Measurements from ENCODE around the gene PTBP1. TPM values are rescaled to one million over a fixed set of nuclear protein-coding genes. Genes with fewer than 3 reads are reported as not detected.

The PTBP1 gene
- total and polyA plus RNA-seq, 2 donors (not counting 3 experiments of a cell fraction or from before 2014, with no cell fraction given) = 382 to 623 TPM

- Histone ChIP-seq H3K27me3 (ENCODE audit: control insufficient read depth in 2 of 2, insufficient read depth in 2 of 2, low read length in 2 of 2) (no peaks in the 10 kb centered on the region), H2AFZ (ENCODE audit: low read depth, low read length) (peak overlapping the region; percentile 80), H3K27ac (ENCODE audit: insufficient read depth, low read depth, low read length) (no peak overlapping the region), H3K4me1 (ENCODE audit: control insufficient read depth, extremely low read depth, insufficient read depth, low read length) (peaks cover 24% of the 10 kb centered on the region), H3K79me2 (ENCODE audit: control insufficient read depth, insufficient read depth, low read length) (peaks cover 7% of the 10 kb centered on the region), H3K36me3 (ENCODE audit: control insufficient read depth in 2 of 2, extremely low read depth in 1 of 2, insufficient read depth in 2 of 2, low read length in 2 of 2) (no peaks in the 10 kb centered on the region), H3K9me1 (replicated peaks; ENCODE audit: control insufficient read depth, extremely low read depth, insufficient read depth, low read length) (no peaks in the 10 kb centered on the region), H3K4me2 (ENCODE audit: insufficient read depth, low read length) (no peak overlapping the region), H4K20me1 (replicated peaks; ENCODE audit: control insufficient read depth, extremely low read depth, insufficient read depth, low read length) (no peaks in the 10 kb centered on the region), H3K9me3 (replicated peaks; ENCODE audit: control insufficient read depth, insufficient read depth, low read length) (no peaks in the 10 kb centered on the region), H3K4me3 (replicated peaks in 1 of 3; ENCODE audit: insufficient read depth in 1 of 3, low read depth in 1 of 3, low read length in 3 of 3) (no peak overlapping the region), H3K9ac (replicated peaks; ENCODE audit: extremely low read depth, insufficient read depth, low read length) (no peak overlapping the region)
- POLR2A ChIA-PET = interaction anchor here (0.7 kb wide), 1 partner anchor 23 kb away, joined by 3 read pairs; no protein-coding TSS in a partner anchor
- peak; percentile 58 for FAIRE-seq
- dilution Hi-C loops (cut with MboI; ENCODE audit: extremely low pct_ligation_motif_present, low sequenced_read_pairs) (no loop called here), intact Hi-C loops (cut with micrococcal nuclease) (no loop called here)
- TF ChIP-seq POLR2AphosphoS5 (IDR thresholded peaks at IDR 0.05; ENCODE audit: insufficient read depth, low read depth, low read length) (no peak), POLR2A (IDR thresholded peaks at IDR 0.05; ENCODE audit: low read depth, low read length) (no peak), MYC (IDR thresholded peaks at IDR 0.05; ENCODE audit: low read depth, low read length) (no peak), CTCF (IDR thresholded peaks at IDR 0.05; ENCODE audit: extremely low read depth in 1 of 2, insufficient read depth in 1 of 2, low read depth in 1 of 2, low read length in 2 of 2) (no peak), FOS (IDR thresholded peaks at IDR 0.05; ENCODE audit: borderline replicate concordance, insufficient read depth, low read length) (no peak), MAX (IDR thresholded peaks at IDR 0.05; ENCODE audit: insufficient read depth, insufficient read length) (no peak), GATA2 (IDR thresholded peaks at IDR 0.05; ENCODE audit: insufficient read depth, insufficient read length, low read depth, low read length) (no peak), JUN (IDR thresholded peaks at IDR 0.05; ENCODE audit: borderline replicate concordance, insufficient read depth, insufficient read length, low read depth) (no peak), EZH2 (IDR thresholded peaks at IDR 0.05; ENCODE audit: borderline replicate concordance, low read depth, low read length, severe bottlenecking) (no peak)
- CTCF ChIA-PET = interaction anchor here (1.0 to 1.1 kb wide), 2 partner anchors 20 to 182 kb away, joined by 3 to 5 read pairs; no protein-coding TSS in a partner anchor
- DNase-seq (ENCODE audit: low read depth, low spot score) = peak; percentile 55
- no TSS peak for BruUV-seq (replicated peaks)
Measured at GRCh38 chr19:778910-779653, 18.2 kb upstream of the PTBP1 start.

Data from endothelial cell of umbilical vein (primary cell).